A549 (cell line): Measurements from ENCODE around the gene ADAMTS12.

ENCODE experiments used
- CBX2 ChIP-seq: fragments of 200-600 bp; sonication (generic); IDR thresholded peaks from 2 replicates; pipeline ENCODE4 v1.6.1; 2016; ENCODE audit warnings: low read depth, mild to moderate bottlenecking, borderline replicate concordance
- GATA3 ChIP-seq: IDR thresholded peaks from 2 replicates; pipeline ENCODE4 v1.6.1; 2012; ENCODE audit warnings: borderline replicate concordance
- JUNB ChIP-seq: fragments of >200 bp; sonication (Bioruptor Twin); formaldehyde crosslinking; IDR thresholded peaks from 2 replicates; pipeline ENCODE4 v1.6.1; 2016
- MAFK ChIP-seq: fragments of 450-650 bp; IDR thresholded peaks from 2 replicates; pipeline ENCODE4 v1.6.1; 2014; ENCODE audit not compliant: partially characterized antibody
- MYC ChIP-seq: IDR thresholded peaks from 2 replicates; pipeline ENCODE4 v1.6.1; 2012; ENCODE audit warnings: mild to moderate bottlenecking, inconsistent platforms, low read length, improper control_type of control experiment, borderline replicate concordance
- NFE2L2 ChIP-seq: fragments of 150-350 bp; conservative IDR thresholded peaks from 2 replicates; pipeline ENCODE4 v1.6.1; 2014; ENCODE audit warnings: low read length
- POLR2A ChIP-seq: IDR thresholded peaks from 2 replicates; pipeline ENCODE4 v1.6.1; 2012; ENCODE audit warnings: mild to moderate bottlenecking, low read length
- RAD21 ChIP-seq, 2 experiments: fragments of >200 bp in 1 of 2; sonication (Bioruptor Twin) in 1 of 2; formaldehyde crosslinking in 1 of 2; IDR thresholded peaks in 1 of 2; conservative IDR thresholded peaks in 1 of 2; 2 replicates in 1 of 2; 3 replicates in 1 of 2; pipeline ENCODE4 v1.6.1; 2012 to 2018; ENCODE audit warnings: inconsistent platforms in 1 of 2
- TF ChIP-seq, protein P1 (sequence below): fragments of >200 bp; sonication (Bioruptor Twin); formaldehyde crosslinking; IDR thresholded peaks from 3 replicates; pipeline ENCODE4 v1.5.1; 2016
- TF ChIP-seq, protein P2 (sequence below): fragments of 450-650 bp; IDR thresholded peaks from 2 replicates; pipeline ENCODE4 v1.6.1; 2014; ENCODE audit warnings: antibody characterized with exemption
- TF ChIP-seq, protein P3 (sequence below): fragments of >200 bp; sonication (Bioruptor Twin); formaldehyde crosslinking; IDR thresholded peaks from 3 replicates; pipeline ENCODE4 v1.6.1; 2016
- TF ChIP-seq, protein P4 (sequence below): fragments of 250-450 bp; sonication (Bioruptor Pico); IDR thresholded peaks from 2 replicates; pipeline ENCODE4 v1.5.0; 2021; ENCODE audit warnings: mild to moderate bottlenecking, moderate library complexity, borderline replicate concordance
- TF ChIP-seq, protein P5 (sequence below): IDR thresholded peaks from 2 replicates; pipeline ENCODE4 v1.6.1; 2012
- TF ChIP-seq, protein P6 (sequence below): IDR thresholded peaks from 2 replicates; pipeline ENCODE4 v1.6.1; 2012

DNA sequence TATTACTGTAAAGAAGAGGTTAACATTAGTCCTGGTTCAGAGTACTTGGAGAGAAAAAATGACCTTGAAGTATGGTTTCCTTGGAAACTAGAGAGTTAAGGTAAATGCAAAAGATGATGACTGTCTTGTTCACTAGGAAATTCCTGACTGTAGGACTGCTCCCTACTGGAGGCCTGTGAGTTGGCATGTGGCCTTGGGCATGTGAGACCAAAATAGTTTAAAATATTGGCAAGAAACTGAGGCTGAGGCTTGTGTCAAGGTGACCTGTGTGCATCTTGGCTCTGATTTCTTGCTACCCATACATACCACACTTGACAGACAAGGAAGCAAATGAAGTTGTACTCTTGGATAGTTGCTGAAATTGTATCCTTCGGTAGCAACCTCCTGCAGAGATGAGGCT is 354.6 kb downstream of the ADAMTS12 start:
- TF ChIP-seq, protein P1, sequence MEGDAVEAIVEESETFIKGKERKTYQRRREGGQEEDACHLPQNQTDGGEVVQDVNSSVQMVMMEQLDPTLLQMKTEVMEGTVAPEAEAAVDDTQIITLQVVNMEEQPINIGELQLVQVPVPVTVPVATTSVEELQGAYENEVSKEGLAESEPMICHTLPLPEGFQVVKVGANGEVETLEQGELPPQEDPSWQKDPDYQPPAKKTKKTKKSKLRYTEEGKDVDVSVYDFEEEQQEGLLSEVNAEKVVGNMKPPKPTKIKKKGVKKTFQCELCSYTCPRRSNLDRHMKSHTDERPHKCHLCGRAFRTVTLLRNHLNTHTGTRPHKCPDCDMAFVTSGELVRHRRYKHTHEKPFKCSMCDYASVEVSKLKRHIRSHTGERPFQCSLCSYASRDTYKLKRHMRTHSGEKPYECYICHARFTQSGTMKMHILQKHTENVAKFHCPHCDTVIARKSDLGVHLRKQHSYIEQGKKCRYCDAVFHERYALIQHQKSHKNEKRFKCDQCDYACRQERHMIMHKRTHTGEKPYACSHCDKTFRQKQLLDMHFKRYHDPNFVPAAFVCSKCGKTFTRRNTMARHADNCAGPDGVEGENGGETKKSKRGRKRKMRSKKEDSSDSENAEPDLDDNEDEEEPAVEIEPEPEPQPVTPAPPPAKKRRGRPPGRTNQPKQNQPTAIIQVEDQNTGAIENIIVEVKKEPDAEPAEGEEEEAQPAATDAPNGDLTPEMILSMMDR, result no peak
- TF ChIP-seq MYC (no peak), RAD21 (conservative IDR thresholded peaks at IDR 0.05 in 1 of 2, IDR thresholded peaks at IDR 0.05 in 1 of 2) (no peak), NFE2L2 (no peak), POLR2A (no peak), GATA3 (no peak), MAFK (no peak), CBX2 (no peak), JUNB (no peak)
- TF ChIP-seq, protein P2, sequence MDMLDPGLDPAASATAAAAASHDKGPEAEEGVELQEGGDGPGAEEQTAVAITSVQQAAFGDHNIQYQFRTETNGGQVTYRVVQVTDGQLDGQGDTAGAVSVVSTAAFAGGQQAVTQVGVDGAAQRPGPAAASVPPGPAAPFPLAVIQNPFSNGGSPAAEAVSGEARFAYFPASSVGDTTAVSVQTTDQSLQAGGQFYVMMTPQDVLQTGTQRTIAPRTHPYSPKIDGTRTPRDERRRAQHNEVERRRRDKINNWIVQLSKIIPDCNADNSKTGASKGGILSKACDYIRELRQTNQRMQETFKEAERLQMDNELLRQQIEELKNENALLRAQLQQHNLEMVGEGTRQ, result no peak
- TF ChIP-seq, protein P3, sequence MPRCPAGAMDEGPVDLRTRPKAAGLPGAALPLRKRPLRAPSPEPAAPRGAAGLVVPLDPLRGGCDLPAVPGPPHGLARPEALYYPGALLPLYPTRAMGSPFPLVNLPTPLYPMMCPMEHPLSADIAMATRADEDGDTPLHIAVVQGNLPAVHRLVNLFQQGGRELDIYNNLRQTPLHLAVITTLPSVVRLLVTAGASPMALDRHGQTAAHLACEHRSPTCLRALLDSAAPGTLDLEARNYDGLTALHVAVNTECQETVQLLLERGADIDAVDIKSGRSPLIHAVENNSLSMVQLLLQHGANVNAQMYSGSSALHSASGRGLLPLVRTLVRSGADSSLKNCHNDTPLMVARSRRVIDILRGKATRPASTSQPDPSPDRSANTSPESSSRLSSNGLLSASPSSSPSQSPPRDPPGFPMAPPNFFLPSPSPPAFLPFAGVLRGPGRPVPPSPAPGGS, result no peak
- TF ChIP-seq, protein P4, sequence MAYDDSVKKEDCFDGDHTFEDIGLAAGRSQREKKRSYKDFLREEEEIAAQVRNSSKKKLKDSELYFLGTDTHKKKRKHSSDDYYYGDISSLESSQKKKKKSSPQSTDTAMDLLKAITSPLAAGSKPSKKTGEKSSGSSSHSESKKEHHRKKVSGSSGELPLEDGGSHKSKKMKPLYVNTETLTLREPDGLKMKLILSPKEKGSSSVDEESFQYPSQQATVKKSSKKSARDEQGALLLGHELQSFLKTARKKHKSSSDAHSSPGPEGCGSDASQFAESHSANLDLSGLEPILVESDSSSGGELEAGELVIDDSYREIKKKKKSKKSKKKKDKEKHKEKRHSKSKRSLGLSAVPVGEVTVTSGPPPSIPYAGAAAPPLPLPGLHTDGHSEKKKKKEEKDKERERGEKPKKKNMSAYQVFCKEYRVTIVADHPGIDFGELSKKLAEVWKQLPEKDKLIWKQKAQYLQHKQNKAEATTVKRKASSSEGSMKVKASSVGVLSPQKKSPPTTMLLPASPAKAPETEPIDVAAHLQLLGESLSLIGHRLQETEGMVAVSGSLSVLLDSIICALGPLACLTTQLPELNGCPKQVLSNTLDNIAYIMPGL (CRISPR knock-in tag), result no peak
- TF ChIP-seq, protein P5, sequence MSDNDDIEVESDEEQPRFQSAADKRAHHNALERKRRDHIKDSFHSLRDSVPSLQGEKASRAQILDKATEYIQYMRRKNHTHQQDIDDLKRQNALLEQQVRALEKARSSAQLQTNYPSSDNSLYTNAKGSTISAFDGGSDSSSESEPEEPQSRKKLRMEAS, result no peak
- TF ChIP-seq, protein P6, sequence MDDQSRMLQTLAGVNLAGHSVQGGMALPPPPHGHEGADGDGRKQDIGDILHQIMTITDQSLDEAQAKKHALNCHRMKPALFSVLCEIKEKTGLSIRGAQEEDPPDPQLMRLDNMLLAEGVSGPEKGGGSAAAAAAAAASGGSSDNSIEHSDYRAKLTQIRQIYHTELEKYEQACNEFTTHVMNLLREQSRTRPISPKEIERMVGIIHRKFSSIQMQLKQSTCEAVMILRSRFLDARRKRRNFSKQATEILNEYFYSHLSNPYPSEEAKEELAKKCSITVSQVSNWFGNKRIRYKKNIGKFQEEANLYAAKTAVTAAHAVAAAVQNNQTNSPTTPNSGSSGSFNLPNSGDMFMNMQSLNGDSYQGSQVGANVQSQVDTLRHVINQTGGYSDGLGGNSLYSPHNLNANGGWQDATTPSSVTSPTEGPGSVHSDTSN, result no peak
